Suprapubic skin (tissue), 4 donors: ENCODE measurements around the gene BAZ1A.

Experiments used
- EP300 ChIP-seq: sonication (generic); formaldehyde crosslinking; IDR thresholded peaks from one replicate; pipeline ENCODE4 v1.6.1; 2017; ENCODE audit warnings: antibody characterized with exemption
- POLR2A ChIP-seq, 2 donors: fragments of 450-650 bp; IDR thresholded peaks; one replicate each; pipeline ENCODE4 v1.6.1; 2017; ENCODE audit warnings: antibody characterized with exemption in 2 of 2, mild to moderate bottlenecking in 2 of 2, moderate library complexity in 2 of 2
- POLR2AphosphoS5 ChIP-seq, 3 donors: sonication (generic); formaldehyde crosslinking; IDR thresholded peaks; one replicate each; pipeline ENCODE4 v1.6.1; 2017; ENCODE audit warnings: antibody characterized with exemption in 3 of 3
- TF ChIP-seq, protein P1 (sequence below), 2 donors: fragments of 200-600 bp in 1 of 2; fragments of 450-650 bp in 1 of 2; sonication (generic) in 1 of 2; IDR thresholded peaks; one replicate each; pipeline ENCODE4 v1.5.1; 2016 to 2019; ENCODE audit warnings: antibody characterized with exemption in 2 of 2, mild to moderate bottlenecking in 1 of 2, moderate library complexity in 1 of 2

DNA sequence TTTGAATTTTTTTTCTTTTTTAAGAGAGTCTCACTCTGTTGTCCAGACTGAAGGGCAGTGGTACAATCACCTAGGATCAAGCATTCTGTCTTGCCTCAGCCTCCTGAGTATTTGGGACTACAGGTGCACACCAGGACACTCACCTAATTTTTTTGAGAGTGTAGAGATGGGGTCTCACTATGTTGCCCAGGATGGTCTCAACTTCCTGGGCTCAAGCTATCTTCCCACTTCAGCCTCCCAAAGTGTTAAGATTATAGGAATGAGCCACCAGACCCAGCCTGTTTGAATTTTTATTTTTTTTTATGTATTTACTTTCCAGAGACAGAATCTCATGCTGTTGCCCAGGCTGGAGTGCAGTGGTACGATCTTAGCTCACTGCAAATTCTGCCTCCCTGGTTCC lies 11.3 kb downstream of the BAZ1A start:
- no peak for TF ChIP-seq EP300
- TF ChIP-seq, protein P1, sequence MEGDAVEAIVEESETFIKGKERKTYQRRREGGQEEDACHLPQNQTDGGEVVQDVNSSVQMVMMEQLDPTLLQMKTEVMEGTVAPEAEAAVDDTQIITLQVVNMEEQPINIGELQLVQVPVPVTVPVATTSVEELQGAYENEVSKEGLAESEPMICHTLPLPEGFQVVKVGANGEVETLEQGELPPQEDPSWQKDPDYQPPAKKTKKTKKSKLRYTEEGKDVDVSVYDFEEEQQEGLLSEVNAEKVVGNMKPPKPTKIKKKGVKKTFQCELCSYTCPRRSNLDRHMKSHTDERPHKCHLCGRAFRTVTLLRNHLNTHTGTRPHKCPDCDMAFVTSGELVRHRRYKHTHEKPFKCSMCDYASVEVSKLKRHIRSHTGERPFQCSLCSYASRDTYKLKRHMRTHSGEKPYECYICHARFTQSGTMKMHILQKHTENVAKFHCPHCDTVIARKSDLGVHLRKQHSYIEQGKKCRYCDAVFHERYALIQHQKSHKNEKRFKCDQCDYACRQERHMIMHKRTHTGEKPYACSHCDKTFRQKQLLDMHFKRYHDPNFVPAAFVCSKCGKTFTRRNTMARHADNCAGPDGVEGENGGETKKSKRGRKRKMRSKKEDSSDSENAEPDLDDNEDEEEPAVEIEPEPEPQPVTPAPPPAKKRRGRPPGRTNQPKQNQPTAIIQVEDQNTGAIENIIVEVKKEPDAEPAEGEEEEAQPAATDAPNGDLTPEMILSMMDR (IDR thresholded peaks at IDR 0.05), result no peak
- TF ChIP-seq POLR2AphosphoS5 (IDR thresholded peaks at IDR 0.05), result no peak
- TF ChIP-seq POLR2A (IDR thresholded peaks at IDR 0.05), result no peak
